GM23338 (cell line): ENCODE data around the gene RAD23A.
"Not testable (repeated sequence)": the region's sequence is repeated elsewhere in the genome, so short reads cannot be mapped to it uniquely, and the experiment has no call there.

Source experiments
- CTCF ChIP-seq, 2 experiments: fragments of 200-600 bp in 1 of 2; sonication (generic) in 1 of 2; conservative IDR thresholded peaks; 2 replicates each; pipeline versions ENCODE4 v1.5.1 to v1.6.1; 2016 to 2017; ENCODE audit warnings: antibody characterized with exemption in 2 of 2, low read depth in 2 of 2, mild to moderate bottlenecking in 2 of 2, moderate library complexity in 1 of 2
- ETS1 ChIP-seq: IDR thresholded peaks from 2 replicates; pipeline ENCODE4 v1.6.1; 2016; ENCODE audit warnings: antibody characterized with exemption
- EZH2 ChIP-seq: fragments of 200-600 bp; sonication (generic); IDR thresholded peaks from one replicate; pipeline ENCODE4 v1.8.0; 2017; ENCODE audit warnings: antibody characterized with exemption, mild to moderate bottlenecking, low read depth; ENCODE audit not compliant: unreplicated experiment
- NANOG ChIP-seq: IDR thresholded peaks from 2 replicates; pipeline ENCODE4 v1.6.1; 2016; ENCODE audit warnings: antibody characterized with exemption, borderline replicate concordance

- TF ChIP-seq ETS1; CTCF (conservative IDR thresholded peaks at IDR 0.05; ENCODE audit: low read depth in 2 of 2); NANOG; EZH2: not testable (repeated sequence)
Measured at GRCh38 chr19:12957389-12957952, 11.8 kb downstream of the RAD23A start.
